Measurements from ENCODE around the gene BRSK2. TPM values are rescaled to one million over a fixed set of nuclear protein-coding genes. Genes with fewer than 3 reads are reported as not detected.

The BRSK2 gene
- total and polyA plus RNA-seq, 4 donors = 0.35 to 0.56 (median 0.52) TPM

DNA sequence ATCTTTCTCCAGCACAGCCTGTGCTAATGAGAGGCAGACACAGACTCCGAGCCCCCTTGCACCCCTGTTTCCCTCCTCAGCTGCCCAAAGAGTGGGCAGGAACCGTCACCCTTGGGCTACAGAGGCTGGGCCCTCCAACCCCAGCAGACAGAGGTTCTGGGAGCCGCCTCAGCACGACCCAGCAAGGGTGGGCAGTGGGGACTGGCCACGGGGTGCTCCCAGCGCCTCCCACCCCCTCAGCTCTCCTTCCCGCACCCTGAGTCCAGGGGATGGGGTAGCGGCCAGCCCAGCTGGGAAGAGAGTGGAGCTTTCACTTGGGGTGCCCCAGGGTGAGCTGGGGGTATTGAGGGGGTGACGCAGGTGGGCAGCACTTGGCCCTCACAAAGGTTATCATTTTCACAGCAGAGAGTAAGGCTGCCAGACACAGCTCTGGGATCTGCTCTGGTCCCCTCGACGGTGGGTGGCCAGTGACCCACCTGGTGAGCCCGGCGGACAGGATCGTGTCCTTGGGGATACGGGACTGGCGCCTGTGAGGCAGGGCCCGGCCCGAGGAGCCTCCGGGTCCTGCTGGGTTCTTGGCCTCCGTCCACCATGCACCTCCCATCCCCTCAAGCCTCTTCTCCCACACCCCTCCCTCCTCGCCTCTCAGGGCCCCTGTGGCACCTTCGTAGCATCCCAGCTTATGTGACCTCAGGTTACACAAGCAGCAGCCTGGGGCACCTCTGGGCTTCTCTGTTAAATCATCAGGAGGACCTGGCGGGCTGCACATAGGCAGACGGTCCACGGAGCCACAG is 14.4 kb upstream of the BRSK2 start:
- Histone ChIP-seq H3K4me1 (ENCODE audit: control insufficient read depth in 5 of 5, insufficient read depth in 5 of 5, low read length in 5 of 5) (no peaks in the 10 kb centered on the region), H3K9ac (ENCODE audit: insufficient read depth in 1 of 2, low read length in 2 of 2) (no peak overlapping the region), H3K4me3 (no peak overlapping the region), H3K27me3 (ENCODE audit: control insufficient read depth in 3 of 3, insufficient read depth in 3 of 3, low read length in 2 of 3) (no peaks in the 10 kb centered on the region), H3K36me3 (ENCODE audit: control insufficient read depth in 4 of 4, insufficient read depth in 4 of 4, low read length in 4 of 4) (no peaks in the 10 kb centered on the region), H3K9me3 (ENCODE audit: control insufficient read depth in 4 of 4, insufficient read depth in 3 of 4, low read length in 3 of 4) (peaks cover 0 to 1% (median 0%) of the 10 kb centered on the region in 4 donors), H3K27ac (ENCODE audit: low read depth in 1 of 2, low read length in 1 of 2) (no peak overlapping the region)
- ATAC-seq (ENCODE audit: insufficient read depth, low FRiP score) = no peak
- no peak for DNase-seq
- TF ChIP-seq, protein P1, sequence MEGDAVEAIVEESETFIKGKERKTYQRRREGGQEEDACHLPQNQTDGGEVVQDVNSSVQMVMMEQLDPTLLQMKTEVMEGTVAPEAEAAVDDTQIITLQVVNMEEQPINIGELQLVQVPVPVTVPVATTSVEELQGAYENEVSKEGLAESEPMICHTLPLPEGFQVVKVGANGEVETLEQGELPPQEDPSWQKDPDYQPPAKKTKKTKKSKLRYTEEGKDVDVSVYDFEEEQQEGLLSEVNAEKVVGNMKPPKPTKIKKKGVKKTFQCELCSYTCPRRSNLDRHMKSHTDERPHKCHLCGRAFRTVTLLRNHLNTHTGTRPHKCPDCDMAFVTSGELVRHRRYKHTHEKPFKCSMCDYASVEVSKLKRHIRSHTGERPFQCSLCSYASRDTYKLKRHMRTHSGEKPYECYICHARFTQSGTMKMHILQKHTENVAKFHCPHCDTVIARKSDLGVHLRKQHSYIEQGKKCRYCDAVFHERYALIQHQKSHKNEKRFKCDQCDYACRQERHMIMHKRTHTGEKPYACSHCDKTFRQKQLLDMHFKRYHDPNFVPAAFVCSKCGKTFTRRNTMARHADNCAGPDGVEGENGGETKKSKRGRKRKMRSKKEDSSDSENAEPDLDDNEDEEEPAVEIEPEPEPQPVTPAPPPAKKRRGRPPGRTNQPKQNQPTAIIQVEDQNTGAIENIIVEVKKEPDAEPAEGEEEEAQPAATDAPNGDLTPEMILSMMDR (IDR thresholded peaks at IDR 0.05; ENCODE audit: control extremely low read depth, extremely low read depth) = no peak
- 90 to 93% methylated on average over 24 to 25 of the region's 25 CpGs for WGBS, 2 donors

DNA sequence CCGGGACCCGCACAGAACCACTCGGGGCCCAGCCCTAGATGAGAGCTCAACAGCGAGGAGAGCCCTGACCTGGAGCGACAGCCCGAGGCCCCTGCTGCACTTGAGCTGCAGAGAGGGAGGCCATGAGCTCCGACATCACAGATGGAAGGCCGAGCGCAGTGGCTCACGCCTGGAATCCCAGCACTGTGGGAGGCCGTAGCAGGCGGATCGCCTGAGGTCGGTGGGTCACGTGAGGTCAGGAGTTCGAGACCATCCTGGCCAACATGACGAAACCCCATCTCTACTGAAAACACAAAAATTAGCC is 13.8 kb upstream of the BRSK2 start:
- H3K4me1 ChIP-seq (ENCODE audit: control insufficient read depth in 5 of 5, insufficient read depth in 5 of 5, low read length in 5 of 5) = no peaks in the 10 kb centered on the region
- DNase-seq (no peak), ATAC-seq (ENCODE audit: insufficient read depth, low FRiP score) (no peak)
- no peaks in the 10 kb centered on the region for H3K36me3 ChIP-seq (ENCODE audit: control insufficient read depth in 4 of 4, insufficient read depth in 4 of 4, low read length in 4 of 4)
- H3K27me3 ChIP-seq (ENCODE audit: control insufficient read depth in 3 of 3, insufficient read depth in 3 of 3, low read length in 2 of 3) = no peaks in the 10 kb centered on the region
- H3K27ac ChIP-seq (ENCODE audit: low read depth in 1 of 2, low read length in 1 of 2) = no peak overlapping the region
- H3K9ac ChIP-seq (ENCODE audit: insufficient read depth in 1 of 2, low read length in 2 of 2) = no peak overlapping the region
- TF ChIP-seq, protein P1 (IDR thresholded peaks at IDR 0.05; ENCODE audit: control extremely low read depth, extremely low read depth) = no peak
- peaks cover 0 to 2% (median 0%) of the 10 kb centered on the region in 4 donors for H3K9me3 ChIP-seq (ENCODE audit: control insufficient read depth in 4 of 4, insufficient read depth in 3 of 4, low read length in 3 of 4)
- H3K4me3 ChIP-seq = no peak overlapping the region
- 90 to 91% methylated on average over 17 of the region's 17 CpGs for WGBS, 2 donors

DNA sequence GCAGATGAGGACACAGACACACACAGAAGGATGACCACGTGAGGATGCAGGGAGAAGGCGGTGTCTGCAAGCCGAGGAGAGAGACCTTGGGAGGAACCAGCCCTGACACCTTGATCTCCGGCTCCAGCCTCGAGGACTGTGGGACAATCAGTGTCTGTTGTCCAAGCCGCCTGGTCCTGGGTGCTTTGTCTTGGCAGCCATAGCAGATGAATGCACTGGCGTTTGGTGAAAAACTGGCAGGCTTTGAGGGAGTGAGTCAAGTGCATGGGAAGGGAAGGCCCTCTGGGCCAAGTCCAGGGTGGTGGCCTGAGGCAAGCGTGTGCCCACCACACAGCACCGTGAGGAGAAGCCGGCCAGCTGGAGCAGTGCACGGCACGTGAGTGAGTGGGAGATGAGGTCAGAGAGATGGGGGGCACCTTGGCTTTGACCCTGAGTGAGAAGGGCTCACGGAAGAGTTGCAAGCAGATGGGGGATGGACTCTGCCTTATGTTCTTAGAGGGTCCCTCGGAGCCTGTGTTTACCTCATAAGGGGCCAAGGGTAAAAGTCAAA is 12.4 kb upstream of the BRSK2 start:
- no peak overlapping the region for H3K4me3 ChIP-seq
- H3K27me3 ChIP-seq (ENCODE audit: control insufficient read depth in 3 of 3, insufficient read depth in 3 of 3, low read length in 2 of 3) = peaks cover 0 to 3% (median 0%) of the 10 kb centered on the region in 3 donors
- 78 to 81% methylated on average over 14 of the region's 14 CpGs for WGBS, 2 donors

More for the DNA sequence above, 12.4 kb upstream of the BRSK2 start:
- Histone ChIP-seq H3K27ac (ENCODE audit: low read depth in 1 of 2, low read length in 1 of 2) (no peak overlapping the region), H3K4me1 (ENCODE audit: control insufficient read depth in 5 of 5, insufficient read depth in 5 of 5, low read length in 5 of 5) (no peaks in the 10 kb centered on the region), H3K9me3 (ENCODE audit: control insufficient read depth in 4 of 4, insufficient read depth in 3 of 4, low read length in 3 of 4) (peaks cover 0 to 2% (median 0%) of the 10 kb centered on the region in 4 donors), H3K9ac (ENCODE audit: insufficient read depth in 1 of 2, low read length in 2 of 2) (no peak overlapping the region), H3K36me3 (ENCODE audit: control insufficient read depth in 4 of 4, insufficient read depth in 4 of 4, low read length in 4 of 4) (no peaks in the 10 kb centered on the region)
- TF ChIP-seq, protein P1 (IDR thresholded peaks at IDR 0.05; ENCODE audit: control extremely low read depth, extremely low read depth) = no peak
- DNase-seq = no peak
- no peak for ATAC-seq (ENCODE audit: insufficient read depth, low FRiP score)

Data from lung (tissue), 12 donors.